Esophagus muscularis mucosa (tissue), 4 donors: Measurements from ENCODE around the gene DEDD2.
"Not testable (repeated sequence)": the region's sequence is repeated elsewhere in the genome, so short reads cannot be mapped to it uniquely, and the experiment has no call there.

Source experiments
- CTCF ChIP-seq, 3 experiments: fragments of 200-600 bp in 2 of 3; fragments of 450-650 bp in 1 of 3; sonication (generic) in 2 of 3; IDR thresholded peaks; one replicate each; pipeline ENCODE4 v1.5.1; 2017 to 2019; ENCODE audit warnings: antibody characterized with exemption in 3 of 3, mild to moderate bottlenecking in 2 of 3, moderate library complexity in 1 of 3
- EP300 ChIP-seq: sonication (generic); formaldehyde crosslinking; IDR thresholded peaks from one replicate; pipeline ENCODE4 v1.6.1; 2017; ENCODE audit warnings: antibody characterized with exemption
- POLR2A ChIP-seq: fragments of 450-650 bp; IDR thresholded peaks from one replicate; pipeline ENCODE4 v1.6.1; 2017; ENCODE audit warnings: antibody characterized with exemption, moderate library complexity, mild to moderate bottlenecking, low read depth
- POLR2AphosphoS5 ChIP-seq, 2 donors: sonication (generic); formaldehyde crosslinking; IDR thresholded peaks; one replicate each; pipeline ENCODE4 v1.6.1; 2017; ENCODE audit warnings: antibody characterized with exemption in 2 of 2

- not testable (repeated sequence) for TF ChIP-seq CTCF (IDR thresholded peaks at IDR 0.05); POLR2AphosphoS5 (IDR thresholded peaks at IDR 0.05); POLR2A; EP300
Observed at GRCh38 chr19:42257842-42258241, 40.4 kb upstream of the DEDD2 start.
